ENCODE measurements around the gene CYP51A1. TPM values are rescaled to one million over a fixed set of nuclear protein-coding genes. Genes with fewer than 3 reads are reported as not detected.

CYP51A1 gene
- total RNA-seq (55.8 TPM), polyA plus RNA-seq (ENCODE audit: insufficient read depth, low read depth, low replicate concordance) (43.0 TPM)
- long read RNA-seq, donor 1, transcript CYP51A1-201 (10 exons, 3,210 nt): major isoform, 10 of 12 reads
- long read RNA-seq, donor 1, partial matches to known transcripts: 0 of 12 reads
- long read RNA-seq, donor 1, other reads (novel, unspliced or antisense): 0 of 12 reads
- long read RNA-seq, donor 2, transcript CYP51A1-201 (10 exons, 3,210 nt): major isoform, 13 of 16 reads
- long read RNA-seq, donor 2, partial matches to known transcripts: 0 of 16 reads
- long read RNA-seq, donor 2, other reads (novel, unspliced or antisense): 0 of 16 reads
- long read RNA-seq, donor 3, transcript CYP51A1-201 (10 exons, 3,210 nt): major isoform, 16 of 22 reads
- long read RNA-seq, donor 3, partial matches to known transcripts: 0 of 22 reads
- long read RNA-seq, donor 3, other reads (novel, unspliced or antisense): 0 of 22 reads
- long read RNA-seq, donor 4, transcript CYP51A1-201 (10 exons, 3,210 nt): major isoform, 22 of 23 reads
- long read RNA-seq, donor 4, partial matches to known transcripts: 0 of 23 reads
- long read RNA-seq, donor 4, other reads (novel, unspliced or antisense): 0 of 23 reads
- long read RNA-seq, donor 5, partial matches to known transcripts: 0 of 1 reads
- long read RNA-seq, donor 5, other reads (novel, unspliced or antisense): 0 of 1 reads
- long read RNA-seq, donor 6, transcript CYP51A1-201 (10 exons, 3,210 nt): major isoform, 5 of 6 reads
- long read RNA-seq, donor 6, partial matches to known transcripts: 0 of 6 reads
- long read RNA-seq, donor 6, other reads (novel, unspliced or antisense): 0 of 6 reads
- long read RNA-seq, donor 7, transcript CYP51A1-201 (10 exons, 3,210 nt): major isoform, 80 of 87 reads
- long read RNA-seq, donor 7, partial matches to known transcripts: 3 of 87 reads
- long read RNA-seq, donor 7, other reads (novel, unspliced or antisense): 2 of 87 reads
- long read RNA-seq, donor 8, transcript CYP51A1-201 (10 exons, 3,210 nt): major isoform, 9 of 14 reads
- long read RNA-seq, donor 8, partial matches to known transcripts: 0 of 14 reads
- long read RNA-seq, donor 8, other reads (novel, unspliced or antisense): 0 of 14 reads
- long read RNA-seq, donor 9, transcript CYP51A1-201 (10 exons, 3,210 nt): major isoform, 5 of 6 reads
- long read RNA-seq, donor 9, partial matches to known transcripts: 0 of 6 reads
- long read RNA-seq, donor 9, other reads (novel, unspliced or antisense): 0 of 6 reads
- long read RNA-seq, donor 10, transcript CYP51A1-201 (10 exons, 3,210 nt): major isoform, 14 of 22 reads
- long read RNA-seq, donor 10, partial matches to known transcripts: 5 of 22 reads
- long read RNA-seq, donor 10, other reads (novel, unspliced or antisense): 0 of 22 reads

DNA sequence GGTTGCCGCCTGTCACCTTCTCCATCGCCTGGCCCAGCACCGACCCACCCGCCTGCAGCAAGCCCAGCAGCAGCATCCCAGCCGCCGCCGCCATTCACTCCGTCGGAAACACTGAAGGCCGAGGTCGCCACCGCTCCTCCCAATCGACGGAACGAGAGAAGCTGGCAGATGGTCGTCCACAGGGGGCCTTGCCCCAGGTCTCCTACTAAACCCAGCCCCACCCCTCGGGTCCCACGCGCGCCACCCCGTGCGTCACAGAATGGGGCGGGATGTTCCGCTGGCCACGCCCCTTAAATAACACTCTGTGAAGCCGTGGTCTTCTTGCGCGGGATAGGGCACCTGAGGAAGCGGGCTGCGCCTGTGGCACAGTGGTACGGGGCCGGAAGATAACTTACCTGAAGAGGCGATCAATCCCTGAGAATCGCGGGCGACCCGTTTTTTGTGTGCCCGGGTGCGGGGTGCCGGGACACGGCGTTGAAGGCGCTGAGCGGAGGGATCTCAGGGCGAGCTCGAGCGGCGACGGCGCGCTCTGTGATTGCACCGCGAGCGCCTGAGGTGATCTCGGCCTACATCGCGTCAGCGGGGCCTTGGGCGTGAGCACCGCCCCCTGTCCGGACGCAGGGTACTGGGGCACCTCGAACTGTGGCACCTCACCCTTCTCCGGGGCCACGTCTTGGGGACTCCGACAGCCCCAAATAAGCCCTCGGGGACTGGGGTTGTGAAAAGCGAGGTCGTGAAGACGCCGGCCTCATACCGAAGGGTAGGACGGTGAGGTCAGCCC, at the start of gene CYP51A1:
Gene CYP51A1, minus strand, starts transcription at position 207 of the 781 bp plus-strand sequence. Its CDS starts 113 bp downstream, at position 94.
- DNase-seq: peak; percentile 96 to 98 (median 97)
- TF ChIP-seq, protein P1, sequence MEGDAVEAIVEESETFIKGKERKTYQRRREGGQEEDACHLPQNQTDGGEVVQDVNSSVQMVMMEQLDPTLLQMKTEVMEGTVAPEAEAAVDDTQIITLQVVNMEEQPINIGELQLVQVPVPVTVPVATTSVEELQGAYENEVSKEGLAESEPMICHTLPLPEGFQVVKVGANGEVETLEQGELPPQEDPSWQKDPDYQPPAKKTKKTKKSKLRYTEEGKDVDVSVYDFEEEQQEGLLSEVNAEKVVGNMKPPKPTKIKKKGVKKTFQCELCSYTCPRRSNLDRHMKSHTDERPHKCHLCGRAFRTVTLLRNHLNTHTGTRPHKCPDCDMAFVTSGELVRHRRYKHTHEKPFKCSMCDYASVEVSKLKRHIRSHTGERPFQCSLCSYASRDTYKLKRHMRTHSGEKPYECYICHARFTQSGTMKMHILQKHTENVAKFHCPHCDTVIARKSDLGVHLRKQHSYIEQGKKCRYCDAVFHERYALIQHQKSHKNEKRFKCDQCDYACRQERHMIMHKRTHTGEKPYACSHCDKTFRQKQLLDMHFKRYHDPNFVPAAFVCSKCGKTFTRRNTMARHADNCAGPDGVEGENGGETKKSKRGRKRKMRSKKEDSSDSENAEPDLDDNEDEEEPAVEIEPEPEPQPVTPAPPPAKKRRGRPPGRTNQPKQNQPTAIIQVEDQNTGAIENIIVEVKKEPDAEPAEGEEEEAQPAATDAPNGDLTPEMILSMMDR (IDR thresholded peaks at IDR 0.05; ENCODE audit: borderline replicate concordance, extremely low read depth, insufficient read depth): no peak
- Histone ChIP-seq H3K9ac (ENCODE audit: low read length in 3 of 3) (peak within 1 kb of the TSS; percentile 91 to 94 (median 93)), H3K27ac (ENCODE audit: low read depth in 2 of 2, low read length in 2 of 2) (peak within 1 kb of the TSS; percentile 98 to 99), H3K9me3 (ENCODE audit: control insufficient read depth in 2 of 3, insufficient read depth in 1 of 3, low read length in 3 of 3) (no peaks in the 10 kb centered on the region), H3K27me3 (ENCODE audit: control insufficient read depth, insufficient read depth, low read length) (no peaks in the 10 kb centered on the region), H3K4me1 (ENCODE audit: control insufficient read depth in 2 of 3, insufficient read depth in 2 of 3, low read depth in 1 of 3, low read length in 3 of 3) (peaks cover 0 to 7% (median 0%) of the 10 kb centered on the region in 3 donors), H3K36me3 (ENCODE audit: control insufficient read depth in 2 of 3, insufficient read depth in 3 of 3, low read length in 3 of 3) (no peaks in the 10 kb centered on the region), H3K4me3 (ENCODE audit: low read length in 3 of 3) (peak within 1 kb of the TSS; percentile 89 to 98 (median 92))
- intact Hi-C loops (cut with DNase I): no loop called here
- no peak for FAIRE-seq

DNA sequence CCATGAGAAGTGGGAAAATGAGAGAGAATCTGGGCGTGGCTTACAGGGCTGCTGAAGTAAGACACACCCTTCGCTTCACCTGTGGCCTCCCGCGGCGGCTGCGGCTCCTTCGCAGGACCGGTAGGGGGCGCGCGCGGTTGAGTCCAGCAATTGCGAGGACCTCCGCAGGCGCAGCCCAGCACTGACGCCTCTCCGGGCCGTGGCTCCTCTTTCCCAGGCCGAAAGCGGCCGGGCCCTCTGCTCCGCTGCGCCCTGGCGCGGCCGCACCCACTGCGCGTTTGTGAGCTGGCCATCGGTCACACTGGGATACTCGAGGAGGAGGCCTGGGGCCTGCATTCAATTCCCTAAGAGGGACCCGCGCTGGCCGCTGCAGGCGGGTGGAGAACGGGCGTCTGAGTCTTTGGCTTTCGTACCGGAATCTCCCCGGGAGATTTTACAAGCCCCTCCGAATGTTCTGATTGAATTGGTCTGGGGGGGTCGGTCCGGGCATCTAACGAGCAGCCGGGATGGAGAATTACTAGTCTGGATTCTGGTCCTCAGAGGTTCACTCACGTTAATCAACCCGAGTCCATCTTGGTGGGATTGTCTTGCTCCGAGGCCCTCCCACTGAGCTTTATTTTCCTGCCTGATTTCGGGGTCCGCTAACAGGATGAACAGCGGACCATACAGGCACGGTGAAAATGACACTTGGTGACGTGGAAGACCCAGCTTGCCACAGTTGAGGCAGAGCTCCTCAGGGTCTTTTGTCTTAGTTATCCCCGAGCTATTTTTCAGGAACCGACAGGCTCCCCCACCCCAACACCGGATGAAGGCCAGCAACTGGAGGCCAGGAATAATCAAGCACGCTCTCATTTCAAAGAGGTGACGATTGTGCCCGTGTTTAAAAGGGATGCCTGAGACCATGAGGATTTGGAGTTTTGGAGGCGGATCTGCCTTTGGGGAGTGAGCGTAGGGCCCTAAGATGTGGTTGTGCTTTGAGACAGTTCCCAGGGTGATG, 44.9 kb upstream of the CYP51A1 start, which contains the start of gene LRRD1:
Gene LRRD1, minus strand, starts transcription at position 215 of the 997 bp plus-strand sequence. CDS start 13,940 bp downstream, outside the sequence.
- Histone ChIP-seq H3K36me3 (ENCODE audit: control insufficient read depth in 2 of 3, insufficient read depth in 3 of 3, low read length in 3 of 3) (no peaks in the 10 kb centered on the region), H3K4me1 (ENCODE audit: control insufficient read depth in 2 of 3, insufficient read depth in 2 of 3, low read depth in 1 of 3, low read length in 3 of 3) (peaks cover 0 to 3% (median 3%) of the 10 kb centered on the region in 3 donors), H3K27me3 (ENCODE audit: control insufficient read depth, insufficient read depth, low read length) (no peaks in the 10 kb centered on the region), H3K9me3 (ENCODE audit: control insufficient read depth in 2 of 3, insufficient read depth in 1 of 3, low read length in 3 of 3) (no peaks in the 10 kb centered on the region), H3K9ac (ENCODE audit: low read length in 3 of 3) (peak within 1 kb of the TSS; percentile 27 to 88 (median 69)), H3K27ac (ENCODE audit: low read depth in 2 of 2, low read length in 2 of 2) (peak within 1 kb of the TSS; percentile 78 to 80), H3K4me3 (ENCODE audit: low read length in 3 of 3) (peak within 1 kb of the TSS; percentile 66 to 74 (median 71))
- FAIRE-seq (no peak), DNase-seq (peak; percentile 94 to 96 (median 95))
- TF ChIP-seq, protein P1 (IDR thresholded peaks at IDR 0.05; ENCODE audit: borderline replicate concordance, extremely low read depth, insufficient read depth): peak; percentile 91
- intact Hi-C loops (cut with DNase I): no loop called here
